ENCODE data around the gene ABCA7. TPM values are rescaled to one million over a fixed set of nuclear protein-coding genes. Genes with fewer than 3 reads are reported as not detected.
A peak's percentile ranks its signal among the peaks of the same experiment; 100 is the strongest.

Gene ABCA7
- polyA plus RNA-seq, 6 donors from 2014 or later: 9.4 to 22.5 (median 11.1) TPM

GRCh38 chr19:1105008-1105872, 65.3 kb downstream of the ABCA7 start:
- peaks cover 9 to 33% (median 20%) of the 10 kb centered on the region in 3 donors for H3K4me1 Mint-ChIP-seq
- H3K9me3 Mint-ChIP-seq: no peaks in the 10 kb centered on the region
- DNase-seq (no peak), ATAC-seq (ENCODE audit: low read depth in 2 of 2) (no peak)
- no peaks in the 10 kb centered on the region for H3K27me3 Mint-ChIP-seq
- H3K27ac Mint-ChIP-seq: peak overlapping the region; percentile 84 to 96 (median 93)
- peak overlapping the region; percentile 69 to 91 (median 84) for H3K4me3 Mint-ChIP-seq
- H3K36me3 Mint-ChIP-seq: no peaks in the 10 kb centered on the region

DNA sequence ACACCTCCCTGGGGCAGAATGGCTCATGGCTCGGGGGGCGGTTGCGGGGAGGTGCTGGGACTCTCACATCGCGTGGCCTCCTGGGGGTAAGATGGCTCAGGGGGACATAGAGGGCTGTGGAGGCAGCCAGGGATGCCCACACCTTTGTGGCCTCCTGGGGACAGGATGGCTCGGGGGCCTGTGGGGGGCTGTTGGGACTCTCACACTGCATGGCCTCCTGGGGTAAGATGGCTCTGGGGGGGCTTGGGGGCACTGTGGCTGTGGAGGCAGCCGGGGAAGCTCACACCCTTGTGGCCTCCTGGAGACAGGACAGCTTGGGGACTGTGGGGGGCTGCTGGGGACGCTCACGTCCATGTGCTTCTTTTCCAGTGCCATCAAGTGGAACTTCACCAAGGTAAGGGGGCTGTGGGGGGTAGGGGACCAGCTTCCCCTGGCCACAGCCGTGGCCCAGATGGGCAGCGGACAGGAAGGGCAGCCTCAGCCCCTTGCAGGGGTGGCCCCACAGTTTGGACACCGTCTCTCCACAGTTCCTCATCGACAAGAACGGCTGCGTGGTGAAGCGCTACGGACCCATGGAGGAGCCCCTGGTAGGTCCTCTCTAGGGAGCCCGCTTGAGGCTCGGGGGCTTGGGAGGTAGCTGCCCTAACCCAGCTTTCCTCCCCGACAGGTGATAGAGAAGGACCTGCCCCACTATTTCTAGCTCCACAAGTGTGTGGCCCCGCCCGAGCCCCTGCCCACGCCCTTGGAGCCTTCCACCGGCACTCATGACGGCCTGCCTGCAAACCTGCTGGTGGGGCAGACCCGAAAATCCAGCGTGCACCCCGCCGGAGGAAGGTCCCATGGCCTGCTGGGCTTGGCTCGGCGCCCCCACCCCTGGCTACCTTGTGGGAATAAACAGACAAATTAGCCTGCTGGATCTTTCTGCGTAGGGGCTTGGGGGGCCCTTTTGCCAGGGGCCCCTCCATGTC, 66.2 kb downstream of the ABCA7 start:
- no peaks in the 10 kb centered on the region for H3K9me3 Mint-ChIP-seq

DNA sequence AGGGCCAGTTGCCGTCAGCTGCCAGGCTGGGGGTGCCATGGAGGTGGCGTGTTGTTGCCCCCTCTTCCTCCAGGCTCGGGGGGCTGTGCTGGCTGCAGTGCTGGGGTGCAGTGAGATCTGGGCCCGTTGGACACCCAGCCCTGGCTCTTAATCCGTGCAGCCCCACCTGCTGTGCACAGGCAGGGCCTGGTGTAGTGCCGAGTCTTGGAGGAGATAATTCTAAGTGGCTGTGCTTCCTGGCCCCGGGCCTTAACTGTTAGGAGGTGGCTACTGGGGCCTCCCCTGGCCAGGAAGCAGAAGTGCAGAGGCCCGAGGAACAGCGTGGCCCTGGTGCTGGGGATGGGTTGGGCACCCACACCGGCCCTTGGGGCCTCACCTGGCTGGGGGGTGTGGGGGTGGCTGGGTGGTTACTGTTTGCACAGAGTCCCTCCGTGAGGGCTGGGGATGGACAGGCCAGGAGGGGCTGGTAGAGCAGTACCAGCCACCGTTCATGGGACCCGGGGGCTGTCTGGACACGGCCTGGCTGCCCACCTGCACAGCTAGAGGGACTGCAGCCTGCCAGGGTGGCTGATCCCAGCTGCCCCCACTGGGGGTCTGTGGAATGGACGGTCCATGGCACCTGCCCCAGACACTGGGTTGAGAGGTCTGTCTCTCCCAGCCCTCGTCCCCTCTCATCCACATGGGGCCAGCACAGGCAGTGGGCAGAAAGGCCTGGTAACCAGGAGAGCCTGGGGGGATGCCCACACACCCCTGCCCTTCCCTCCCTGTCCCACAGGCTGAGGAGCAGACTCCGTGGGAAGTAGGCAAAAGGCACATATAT, 67.1 kb downstream of the ABCA7 start:
- Mint-ChIP-seq H3K4me1 (peaks cover 4 to 21% (median 9%) of the 10 kb centered on the region in 3 donors), H3K4me3 (peak overlapping the region in 4 of 8 donors; percentile 9 to 68 (median 38)), H3K9me3 (no peaks in the 10 kb centered on the region), H3K27ac (peak overlapping the region in 5 of 6 donors; percentile 5 to 89 (median 63)), H3K27me3 (no peaks in the 10 kb centered on the region), H3K36me3 (no peaks in the 10 kb centered on the region)
- DNase-seq: no peak
- no peak for ATAC-seq (ENCODE audit: low read depth in 2 of 2)

More for the DNA sequence above, 66.2 kb downstream of the ABCA7 start:
- Mint-ChIP-seq H3K4me3 (peak overlapping the region; percentile 52 to 85 (median 64)), H3K36me3 (no peaks in the 10 kb centered on the region), H3K27me3 (no peaks in the 10 kb centered on the region), H3K27ac (peak overlapping the region; percentile 63 to 89 (median 70)), H3K4me1 (peaks cover 9 to 30% (median 17%) of the 10 kb centered on the region in 3 donors)
- ATAC-seq (ENCODE audit: low read depth in 2 of 2) (no peak), DNase-seq (no peak)

DNA sequence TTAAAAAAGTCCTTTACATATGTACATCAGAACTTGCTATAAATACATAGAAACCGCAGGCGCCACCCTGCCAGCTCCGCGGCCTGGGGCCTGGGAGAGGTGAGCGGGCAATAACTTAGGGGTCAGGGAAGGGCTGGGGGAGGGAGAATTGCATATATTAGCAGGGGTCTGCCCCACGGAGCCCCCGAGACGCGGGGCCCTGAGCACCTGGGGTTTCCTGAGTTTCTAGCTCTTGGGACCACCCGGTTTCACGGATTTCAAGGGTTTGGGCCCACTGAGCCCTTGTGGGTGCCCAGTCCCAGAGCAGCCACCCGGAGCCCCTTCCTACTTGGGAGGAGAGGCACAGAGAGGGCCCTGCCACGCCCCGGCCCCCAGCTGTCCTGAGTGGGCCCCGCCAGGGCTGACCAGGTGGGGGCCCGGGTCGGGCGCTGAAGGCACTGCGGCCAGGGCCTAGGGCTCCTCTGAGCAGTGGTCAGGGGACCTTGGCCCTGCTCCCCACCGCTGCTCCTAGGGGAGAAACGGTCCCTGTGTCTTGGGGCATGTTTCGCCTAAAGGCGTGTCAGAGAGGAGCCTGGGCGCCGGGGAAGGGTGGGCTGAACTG, 67.9 kb downstream of the ABCA7 start:
- no peak for ATAC-seq (ENCODE audit: low read depth in 2 of 2)

GRCh38 chr19:1108291-1109031, 68.6 kb downstream of the ABCA7 start:
- no peaks in the 10 kb centered on the region for H3K9me3 Mint-ChIP-seq
- DNase-seq (no peak), ATAC-seq (ENCODE audit: low read depth in 2 of 2) (no peak)
- H3K4me3 Mint-ChIP-seq: no peak overlapping the region
- H3K4me1 Mint-ChIP-seq: peaks cover 5 to 7% (median 5%) of the 10 kb centered on the region in 3 donors
- no peaks in the 10 kb centered on the region for H3K36me3 Mint-ChIP-seq
- no peak overlapping the region for H3K27ac Mint-ChIP-seq
- no peaks in the 10 kb centered on the region for H3K27me3 Mint-ChIP-seq

More for the DNA sequence above, 67.9 kb downstream of the ABCA7 start:
- Mint-ChIP-seq H3K27ac (peak overlapping the region in 2 of 6 donors; percentile 60 to 89), H3K4me1 (peaks cover 4 to 14% (median 8%) of the 10 kb centered on the region in 3 donors), H3K36me3 (no peaks in the 10 kb centered on the region), H3K4me3 (no peak overlapping the region), H3K27me3 (no peaks in the 10 kb centered on the region), H3K9me3 (no peaks in the 10 kb centered on the region)
- DNase-seq: no peak

DNA sequence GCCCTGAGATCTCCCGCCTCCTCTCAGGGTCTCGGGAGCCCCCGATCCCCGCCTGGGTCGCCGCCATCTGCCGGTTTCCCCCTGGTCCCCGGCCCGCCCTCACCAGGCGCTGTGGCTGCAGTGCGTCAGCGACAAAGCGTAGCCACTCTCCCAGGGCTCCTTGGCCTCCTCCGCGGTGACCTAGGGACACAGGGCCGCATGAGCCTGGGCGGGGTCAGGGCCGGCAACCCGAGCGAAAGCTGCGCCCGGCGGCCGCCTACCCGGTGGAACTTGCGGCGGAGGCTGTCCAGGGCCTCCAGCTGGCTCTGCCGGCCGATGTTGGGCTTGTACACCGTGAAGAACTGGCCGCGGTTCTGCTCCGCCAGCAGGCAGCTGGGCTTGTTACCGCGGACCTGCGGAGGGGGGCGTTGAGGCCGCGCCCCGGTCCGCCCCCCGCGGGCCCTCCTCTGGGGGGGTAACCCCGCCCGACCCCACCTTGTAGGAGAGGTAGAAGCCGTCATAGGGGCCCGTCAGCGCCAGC, 69.2 kb downstream of the ABCA7 start:
- Mint-ChIP-seq H3K4me3 (no peak overlapping the region), H3K27me3 (no peaks in the 10 kb centered on the region), H3K4me1 (peaks cover 6 to 8% (median 6%) of the 10 kb centered on the region in 3 donors), H3K27ac (no peak overlapping the region), H3K36me3 (no peaks in the 10 kb centered on the region), H3K9me3 (no peaks in the 10 kb centered on the region)
- DNase-seq (no peak), ATAC-seq (ENCODE audit: low read depth in 2 of 2) (no peak)

GRCh38 chr19:1109697-1110671, 70.1 kb downstream of the ABCA7 start:
- ATAC-seq (ENCODE audit: low read depth in 2 of 2) (no peak), DNase-seq (no peak)
- Mint-ChIP-seq H3K27me3 (no peaks in the 10 kb centered on the region), H3K4me1 (peaks cover 6 to 12% (median 6%) of the 10 kb centered on the region in 3 donors), H3K4me3 (no peak overlapping the region), H3K27ac (no peak overlapping the region), H3K36me3 (no peaks in the 10 kb centered on the region), H3K9me3 (no peaks in the 10 kb centered on the region)

DNA sequence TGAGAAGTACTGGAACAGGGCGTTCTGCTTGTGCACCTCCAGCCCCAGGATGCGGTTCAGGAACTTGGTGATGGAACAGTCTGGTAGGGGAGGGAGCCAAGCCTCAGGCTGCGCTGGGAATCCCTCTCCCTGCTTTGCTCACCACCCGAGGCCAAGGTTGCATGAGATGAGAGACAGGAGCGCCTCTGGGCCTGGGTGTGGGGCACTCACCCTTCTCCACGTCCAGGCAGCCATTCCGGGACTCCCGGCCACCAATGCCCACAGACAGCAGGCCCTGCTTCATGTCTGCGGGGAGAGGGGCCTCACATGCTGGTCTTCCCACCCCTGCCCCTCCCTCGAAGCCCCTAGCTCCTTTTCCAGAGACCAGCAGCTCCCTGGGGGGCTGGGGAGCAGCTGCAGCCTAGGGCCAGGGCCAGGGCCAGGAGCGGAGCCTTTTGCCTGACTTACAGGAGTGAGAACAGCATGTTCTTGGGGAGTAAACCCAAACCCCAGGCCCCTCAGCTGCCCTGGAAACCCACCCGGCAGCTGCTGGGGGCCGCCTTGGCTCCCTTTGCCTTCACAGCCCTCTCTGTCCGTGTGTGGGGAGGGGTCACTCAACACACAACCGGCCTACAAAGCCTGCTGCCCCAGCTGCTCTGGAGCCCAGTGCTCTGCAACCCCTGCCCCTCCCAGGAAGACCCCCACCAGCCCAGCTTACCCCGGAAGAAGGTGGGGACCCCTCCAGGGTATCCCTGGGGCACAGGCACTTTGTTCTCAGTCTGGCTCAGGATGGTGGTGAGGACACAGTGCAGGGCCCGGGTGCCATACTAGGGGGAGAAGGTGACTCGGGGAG, 71.1 kb downstream of the ABCA7 start:
- no peaks in the 10 kb centered on the region for H3K9me3 Mint-ChIP-seq
- DNase-seq: no peak
- no peaks in the 10 kb centered on the region for H3K36me3 Mint-ChIP-seq
- H3K27me3 Mint-ChIP-seq: no peaks in the 10 kb centered on the region
- H3K27ac Mint-ChIP-seq: peak overlapping the region in 2 of 6 donors; percentile 41 to 54
- no peak overlapping the region for H3K4me3 Mint-ChIP-seq
- peaks cover 6 to 8% (median 6%) of the 10 kb centered on the region in 3 donors for H3K4me1 Mint-ChIP-seq
- ATAC-seq (ENCODE audit: low read depth in 2 of 2): no peak

GRCh38 chr19:1111641-1112267, 71.8 kb downstream of the ABCA7 start:
- Mint-ChIP-seq H3K27ac (no peak overlapping the region), H3K9me3 (no peaks in the 10 kb centered on the region), H3K27me3 (no peaks in the 10 kb centered on the region), H3K4me3 (no peak overlapping the region), H3K36me3 (no peaks in the 10 kb centered on the region), H3K4me1 (peaks cover 6 to 8% (median 6%) of the 10 kb centered on the region in 3 donors)
- ATAC-seq (ENCODE audit: low read depth in 2 of 2): no peak
- DNase-seq: no peak
